GM19023 (cell line): ENCODE results near the gene FAM72D.
"Not testable (repeated sequence)": the region's sequence is repeated elsewhere in the genome, so short reads cannot be mapped to it uniquely, and the experiment has no call there.

Experiments used
- ATAC-seq: cut with Tn5 transposase; IDR thresholded peaks from one replicate; pipeline ENCODE4 v1.9.1; 2021; ENCODE audit warnings: mild to moderate bottlenecking, moderate library complexity; ENCODE audit not compliant: unreplicated experiment

The FAM72D gene

GRCh38 chr1:145095284-145096057 lies at the start of gene FAM72D, which contains the start of gene SRGAP2B:
Gene FAM72D (plus strand): TSS chr1:145095974. CDS start chr1:145096848, 874 bp downstream.
Gene SRGAP2B (minus strand): TSS chr1:145095328. CDS start chr1:145092901, 2,427 bp downstream.
- ATAC-seq, result peak; percentile 84

- not testable (repeated sequence) for ATAC-seq
Observed at GRCh38 chr1:145047553-145047952, 48.2 kb upstream of the FAM72D start.

GRCh38 chr1:145048181-145048856 lies 47.5 kb upstream of the FAM72D start:
- not testable (repeated sequence) for ATAC-seq

GRCh38 chr1:145052019-145052776 lies 43.6 kb upstream of the FAM72D start:
- ATAC-seq, result not testable (repeated sequence)

- not testable (repeated sequence) for ATAC-seq
Observed at GRCh38 chr1:145053428-145053827, 42.3 kb upstream of the FAM72D start.

GRCh38 chr1:145055217-145055760 lies 40.5 kb upstream of the FAM72D start:
- peak; percentile 99 for ATAC-seq

- not testable (repeated sequence) for ATAC-seq
Observed at GRCh38 chr1:145058184-145058583, 37.6 kb upstream of the FAM72D start.

GRCh38 chr1:145063285-145063684 lies 32.5 kb upstream of the FAM72D start:
- not testable (repeated sequence) for ATAC-seq

GRCh38 chr1:145063941-145064648 lies 31.7 kb upstream of the FAM72D start:
- not testable (repeated sequence) for ATAC-seq

GRCh38 chr1:145065194-145065826 lies 30.5 kb upstream of the FAM72D start:
- not testable (repeated sequence) for ATAC-seq

- ATAC-seq, result not testable (repeated sequence)
Observed at GRCh38 chr1:145066486-145066885, 29.3 kb upstream of the FAM72D start.

- not testable (repeated sequence) for ATAC-seq
Observed at GRCh38 chr1:145071569-145071968, 24.2 kb upstream of the FAM72D start.

- ATAC-seq, result not testable (repeated sequence)
Observed at GRCh38 chr1:145074021-145074559, 21.7 kb upstream of the FAM72D start.

GRCh38 chr1:145076877-145077276 lies 18.9 kb upstream of the FAM72D start:
- ATAC-seq, result not testable (repeated sequence)

- ATAC-seq, result not testable (repeated sequence)
Observed at GRCh38 chr1:145077872-145078786, 17.6 kb upstream of the FAM72D start.

- not testable (repeated sequence) for ATAC-seq
Observed at GRCh38 chr1:145078787-145079370, 16.9 kb upstream of the FAM72D start.

- not testable (repeated sequence) for ATAC-seq
Observed at GRCh38 chr1:145079737-145080136, 16.0 kb upstream of the FAM72D start.

GRCh38 chr1:145080193-145080592 lies 15.6 kb upstream of the FAM72D start:
- ATAC-seq, result not testable (repeated sequence)
